BJ (cell line): ENCODE results near the gene SLC16A1. TPM values are rescaled to one million over a fixed set of nuclear protein-coding genes. Genes with fewer than 3 reads are reported as not detected.

Source experiments
- CTCF ChIA-PET: fragments of 350-600 bp; formaldehyde crosslinking; extraction: SDS; loops from one replicate; lab custom pipeline; 2021; ENCODE audit warnings: antibody characterized with exemption, inconsistent platforms; lab: Yijun Ruan, JAX
- POLR2A ChIA-PET: fragments of 300-600 bp; sonication (Branson Sonifier 250); formaldehyde crosslinking; extraction: SDS; loops from one replicate; lab custom pipeline; 2021; ENCODE audit warnings: antibody characterized with exemption; lab: Charles Lee
- DNase-seq: peaks from one replicate; pipeline ENCODE4 v3.0.0-alpha.2; 2011; ENCODE audit warnings: low read depth
- H3K27me3 ChIP-seq: 2 replicates; pipeline ENCODE4 v1.6.0; 2011; ENCODE audit warnings: low read length; ENCODE audit not compliant: control insufficient read depth, insufficient read depth
- H3K36me3 ChIP-seq: 2 replicates; pipeline ENCODE4 v1.5.1; 2011; ENCODE audit warnings: low read length; ENCODE audit not compliant: control insufficient read depth, insufficient read depth
- H3K4me3 ChIP-seq: 2 replicates; pipeline ENCODE4 v1.5.1; 2011; ENCODE audit warnings: low read depth, mild to moderate bottlenecking, control low read depth, low read length
- CTCF ChIP-seq: IDR thresholded peaks from 2 replicates; pipeline ENCODE4 v1.5.1; 2011; ENCODE audit warnings: low read depth, mild to moderate bottlenecking, control low read depth, inconsistent platforms, low read length, moderate library complexity; ENCODE audit not compliant: insufficient read depth
- polyA plus RNA-seq: library from polyadenylated mRNA; depleted of rRNA; stranded (reverse); fragments of >200 nt; gene quantifications from 2 replicates; pipeline ENCODE4 v1.2.3, GENCODE V29; 2011

The SLC16A1 gene
- polyA plus RNA-seq, 1 experiment = 57.6 TPM

- no peak for DNase-seq
- CTCF ChIA-PET = interaction anchor here (0.5 to 0.8 kb wide), 2 partner anchors 82 to 84 kb away, joined by 3 read pairs; no protein-coding TSS in a partner anchor
- no peaks in the 10 kb centered on the region for H3K27me3 ChIP-seq
These were observed 9.3 kb downstream of the SLC16A1 start for GRCh38 chr1:112946683-112947082.

GRCh38 chr1:112939810-112940209 is 16.2 kb downstream of the SLC16A1 start:
- no peaks in the 10 kb centered on the region for H3K36me3 ChIP-seq
- H3K27me3 ChIP-seq = no peaks in the 10 kb centered on the region
- H3K4me3 ChIP-seq = no peak overlapping the region
- CTCF ChIA-PET = no interaction called here
- POLR2A ChIA-PET = no interaction called here
- no peak for DNase-seq
- no peak for TF ChIP-seq CTCF

More at GRCh38 chr1:112946683-112947082, 9.3 kb downstream of the SLC16A1 start:
- TF ChIP-seq CTCF = no peak
- no peak overlapping the region for H3K4me3 ChIP-seq
- POLR2A ChIA-PET = interaction anchor here (0.6 kb wide), 1 partner anchor 95 kb away, joined by 3 read pairs; no protein-coding TSS in a partner anchor
- H3K36me3 ChIP-seq = no peaks in the 10 kb centered on the region

- no peaks in the 10 kb centered on the region for H3K27me3 ChIP-seq
- no peak for TF ChIP-seq CTCF
- H3K4me3 ChIP-seq = no peak overlapping the region
- no peak for DNase-seq
- ChIA-PET CTCF (interaction anchor here (0.8 kb wide), 1 partner anchor 104 kb away, joined by 3 read pairs; no protein-coding TSS in a partner anchor), POLR2A (no interaction called here)
- H3K36me3 ChIP-seq = no peaks in the 10 kb centered on the region
These were observed 17.8 kb downstream of the SLC16A1 start for GRCh38 chr1:112938210-112938609.

- DNase-seq = no peak
- POLR2A ChIA-PET = interaction anchor here (0.5 to 1.0 kb wide), 4 partner anchors 11 to 135 kb away, joined by 3 to 6 read pairs (median 4); no protein-coding TSS in a partner anchor
These were observed 18.5 kb downstream of the SLC16A1 start for GRCh38 chr1:112937495-112937894.

More at GRCh38 chr1:112937495-112937894, 18.5 kb downstream of the SLC16A1 start:
- Histone ChIP-seq H3K27me3 (no peaks in the 10 kb centered on the region), H3K4me3 (no peak overlapping the region), H3K36me3 (no peaks in the 10 kb centered on the region)
- CTCF ChIA-PET = interaction anchor here (1.0 to 1.7 kb wide), 4 partner anchors 16 to 222 kb away, joined by 3 to 6 read pairs (median 4); partner anchors contain the start of genes PPM1J and SLC16A1
- TF ChIP-seq CTCF = no peak
